GM12801 (cell line): ENCODE data around the gene NRSN1.

Experiments used
- CTCF ChIP-seq: IDR thresholded peaks from one replicate; pipeline ENCODE4 v1.5.1; 2011; ENCODE audit warnings: control low read depth; ENCODE audit not compliant: insufficient read length; ENCODE audit errors: extremely low read depth

NRSN1 gene

GRCh38 chr6:24187965-24188577, 62.1 kb downstream of the NRSN1 start:
- TF ChIP-seq CTCF: no peak

DNA sequence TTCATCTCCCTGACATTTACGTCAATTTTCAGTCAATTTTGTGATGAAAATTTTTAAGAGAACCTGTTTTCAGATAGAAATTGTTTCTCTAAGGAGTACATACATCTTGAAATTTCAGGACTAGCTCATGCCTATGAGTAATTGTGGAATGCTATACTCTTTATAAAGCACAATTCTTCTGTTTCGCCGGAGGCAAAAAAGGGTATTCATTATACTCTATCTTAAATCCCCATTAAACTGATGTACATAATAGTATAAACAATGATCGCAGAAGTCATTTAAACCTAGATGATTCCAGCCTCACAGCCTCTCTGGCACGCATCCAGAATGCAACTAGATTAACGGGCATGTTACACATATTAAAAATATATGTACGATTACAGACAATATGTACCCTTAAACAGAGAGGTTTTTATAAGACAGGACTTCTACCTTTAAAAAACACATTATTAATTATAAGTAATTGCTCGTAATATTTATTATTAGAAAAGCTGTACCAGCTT, 62.6 kb downstream of the NRSN1 start:
- no peak for TF ChIP-seq CTCF

DNA sequence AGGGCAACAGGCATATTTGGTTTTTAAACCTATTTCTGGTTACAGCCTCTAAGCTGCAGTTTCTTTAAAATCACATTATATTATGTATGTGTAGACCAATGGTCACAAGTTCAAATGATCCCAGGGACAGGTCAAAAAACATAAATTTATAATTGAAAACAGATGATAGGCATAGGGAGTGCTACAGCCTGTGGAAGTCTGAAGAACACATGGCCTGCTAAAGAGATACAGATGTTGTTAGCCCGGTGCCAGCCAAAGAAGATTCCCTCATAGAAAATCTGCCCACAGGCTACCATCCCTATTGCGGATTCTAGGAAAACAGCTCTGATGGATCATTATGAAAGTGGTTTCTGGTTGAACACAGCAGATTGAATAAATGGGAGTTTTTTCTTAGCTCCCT, 65.3 kb downstream of the NRSN1 start:
- TF ChIP-seq CTCF: no peak

DNA sequence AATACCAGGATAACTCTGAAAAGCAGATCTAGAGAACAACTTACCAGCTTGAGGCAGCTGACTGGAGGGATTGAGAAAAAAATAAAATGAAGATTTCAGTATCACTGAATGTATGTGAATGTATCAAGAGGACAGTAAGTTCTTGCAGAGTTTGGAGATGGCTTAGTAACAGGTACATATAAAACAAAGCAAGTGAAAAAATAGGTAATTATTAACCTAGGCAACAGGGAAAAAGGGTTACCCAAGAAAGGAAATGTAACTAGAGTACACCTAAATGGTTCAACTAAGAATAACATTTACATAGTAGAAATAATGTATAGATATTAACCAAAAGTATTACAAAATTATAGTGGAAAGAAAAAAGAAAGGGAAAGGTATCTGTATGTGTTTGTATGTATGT, 67.3 kb downstream of the NRSN1 start:
- TF ChIP-seq CTCF: no peak

DNA sequence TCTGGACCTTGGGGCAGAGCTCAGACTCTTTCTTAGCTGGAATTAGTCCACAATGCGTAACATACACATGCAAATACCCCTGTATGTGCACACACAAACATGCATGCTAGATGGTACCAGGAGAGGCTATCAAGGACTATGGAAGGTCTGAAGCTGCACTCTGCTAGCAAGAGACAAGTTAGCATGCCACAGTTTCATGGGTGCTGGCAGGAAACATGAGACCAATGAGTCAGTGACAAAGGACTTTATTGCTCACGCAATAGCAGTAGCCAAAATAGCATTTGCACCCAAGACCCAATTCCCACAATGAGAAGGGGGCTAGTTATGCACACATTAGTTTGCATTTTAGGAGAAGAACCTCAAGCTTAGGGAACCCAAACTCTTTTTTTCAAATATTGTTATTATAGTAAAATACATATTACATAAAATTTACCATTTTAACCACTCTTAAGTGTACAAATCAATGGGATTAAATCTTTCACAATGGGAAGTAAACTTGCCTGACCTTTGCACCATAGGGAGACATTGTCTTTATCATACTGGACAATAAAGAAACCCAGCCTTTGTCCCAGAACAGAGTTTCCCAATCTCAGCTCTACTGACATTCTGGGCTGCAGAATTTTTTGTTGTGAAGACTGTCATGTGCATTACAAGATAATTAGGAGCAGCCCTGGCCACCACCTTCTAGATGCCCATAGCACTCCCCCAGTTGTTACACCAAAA, 69.1 kb downstream of the NRSN1 start:
- TF ChIP-seq CTCF: no peak

GRCh38 chr6:24195836-24196597, 70.0 kb downstream of the NRSN1 start:
- no peak for TF ChIP-seq CTCF
